Right ventricle myocardium inferior (tissue), 1 donor: ENCODE measurements around the gene PDXK. TPM values are rescaled to one million over a fixed set of nuclear protein-coding genes. Genes with fewer than 3 reads are reported as not detected.

Experiments
- ATAC-seq: fragments of 200-7000 bp; cut with Tn5 transposase; one replicate; pipeline ENCODE4 v1.9.1; 2020; ENCODE audit warnings: mild to moderate bottlenecking, moderate library complexity
- DNase-seq: peaks from one replicate; pipeline ENCODE4 v3.0.0; 2021; ENCODE audit errors: missing footprints
- intact Hi-C: fragments of 100-400 bp; cut with DNase I; formaldehyde crosslinking; loops from one replicate; pipeline ENCODE4 v1.11.0; 2022
- total RNA-seq: library from RNA; stranded (reverse); fragmentation: NEBNext Ultra II Directional; extraction: Animal tissue kit (Norgen Biotek cat#: 25700); gene quantifications from one replicate; pipeline ENCODE4 v1.2.1, GENCODE V29; 2021
- donor health status: DM: no; HTN: yes; CAD: no; lungs with severe emphysema.

The PDXK gene
- total RNA-seq, 1 donor from 2014 or later: 105 TPM

- intact Hi-C loops: no loop called here
- ATAC-seq: no peak
- DNase-seq: peak; percentile 23
These were observed 50.5 kb downstream of the PDXK start for GRCh38 chr21:43769325-43769958.

- intact Hi-C loops: no loop called here
- ATAC-seq: no peak
- DNase-seq: peak; percentile 26
These were observed 51.2 kb downstream of the PDXK start for GRCh38 chr21:43770066-43770655.

GRCh38 chr21:43771199-43771675 lies 52.3 kb downstream of the PDXK start:
- intact Hi-C loops: no loop called here
- DNase-seq (peak; percentile 4), ATAC-seq (no peak)

GRCh38 chr21:43771698-43772424 lies 52.9 kb downstream of the PDXK start:
- no peak for ATAC-seq
- intact Hi-C loops: no loop called here
- peak; percentile 1 for DNase-seq

GRCh38 chr21:43772425-43772821 lies 53.5 kb downstream of the PDXK start:
- DNase-seq: peak; percentile 11
- ATAC-seq: no peak
- intact Hi-C loops: no loop called here

GRCh38 chr21:43774163-43774562 lies 55.2 kb downstream of the PDXK start:
- peak; percentile 27 for DNase-seq
- no peak for ATAC-seq

GRCh38 chr21:43775190-43775589 lies 56.3 kb downstream of the PDXK start:
- intact Hi-C loops: loop anchor here (5.0 kb wide), 1 partner anchor 48 kb away; no protein-coding TSS in a partner anchor
- no peak for ATAC-seq
- DNase-seq: peak; percentile 60

More at GRCh38 chr21:43774163-43774562, 55.2 kb downstream of the PDXK start:
- intact Hi-C loops: no loop called here

GRCh38 chr21:43775795-43776430 lies 57.0 kb downstream of the PDXK start, which contains the start of gene CSTB:
CSTB (minus strand) TSS chr21:43776308; CDS start chr21:43776269, 39 bp downstream.
- ATAC-seq: peak; percentile 84
- DNase-seq: peak; percentile 95
- intact Hi-C loops: loop anchor here (5.0 kb wide), 1 partner anchor 49 kb away; no protein-coding TSS in a partner anchor

- no peak for ATAC-seq
- intact Hi-C loops: loop anchor here (5.0 kb wide), 1 partner anchor 51 kb away; no protein-coding TSS in a partner anchor
- peak; percentile 61 for DNase-seq
These were observed 59.0 kb downstream of the PDXK start for GRCh38 chr21:43777953-43778352.

- intact Hi-C loops: loop anchor here (5.0 kb wide), 1 partner anchor 51 kb away; no protein-coding TSS in a partner anchor
- DNase-seq (peak; percentile 20), ATAC-seq (no peak)
These were observed 59.8 kb downstream of the PDXK start for GRCh38 chr21:43778469-43779335.

- intact Hi-C loops: loop anchor here (5.0 to 10.0 kb wide), 2 partner anchors 52 to 95 kb away; no protein-coding TSS in a partner anchor
- ATAC-seq (no peak), DNase-seq (peak; percentile 52)
These were observed 60.7 kb downstream of the PDXK start for GRCh38 chr21:43779660-43780059.

- intact Hi-C loops: loop anchor here (10.0 kb wide), 1 partner anchor 97 kb away; no protein-coding TSS in a partner anchor
- ATAC-seq: no peak
- no peak for DNase-seq
These were observed 62.9 kb downstream of the PDXK start for GRCh38 chr21:43781846-43782245.

GRCh38 chr21:43782431-43783097 lies 63.6 kb downstream of the PDXK start:
- DNase-seq (no peak), ATAC-seq (no peak)
- intact Hi-C loops: loop anchor here (10.0 kb wide), 1 partner anchor 98 kb away; no protein-coding TSS in a partner anchor

GRCh38 chr21:43783098-43783700 lies 64.3 kb downstream of the PDXK start:
- no peak for ATAC-seq
- DNase-seq: peak; percentile 3
- intact Hi-C loops: loop anchor here (10.0 kb wide), 1 partner anchor 98 kb away; no protein-coding TSS in a partner anchor

GRCh38 chr21:43785134-43785533 lies 66.2 kb downstream of the PDXK start:
- intact Hi-C loops: loop anchor here (10.0 kb wide), 1 partner anchor 100 kb away; no protein-coding TSS in a partner anchor
- no peak for ATAC-seq
- DNase-seq: no peak

GRCh38 chr21:43786300-43786806 lies 67.4 kb downstream of the PDXK start:
- intact Hi-C loops: loop anchor here (10.0 kb wide), 1 partner anchor 102 kb away; no protein-coding TSS in a partner anchor
- peak; percentile 45 for DNase-seq
- no peak for ATAC-seq
